Fibroblast of the conjunctiva (primary cell): ENCODE measurements around the gene DNAJC27.

Experiments used
- DNase-seq: peaks from one replicate; pipeline ENCODE4 v3.0.0-alpha.2; 2010; ENCODE audit warnings: low read depth

The DNAJC27 gene

DNA sequence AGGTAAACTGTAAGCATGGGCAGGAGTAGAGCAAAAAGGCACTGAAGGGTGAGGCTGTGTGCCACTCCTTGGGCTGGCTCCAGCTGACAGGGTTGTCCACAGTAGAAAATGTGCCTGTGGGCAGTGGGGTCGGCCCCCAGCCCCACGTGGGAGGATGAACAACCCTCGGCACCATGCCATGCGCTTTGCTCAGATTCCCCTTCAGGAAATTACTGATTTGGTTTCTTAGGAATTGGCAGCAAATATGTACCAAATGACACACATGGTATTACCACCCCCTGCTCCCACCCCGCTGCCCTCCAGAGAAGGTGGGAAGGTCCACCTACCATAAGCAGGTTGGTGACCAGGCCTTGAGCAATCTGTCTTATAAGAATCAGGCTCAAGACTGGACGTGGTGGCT lies 65.3 kb downstream of the DNAJC27 start:
- no peak for DNase-seq

- DNase-seq: no peak
Measured at GRCh38 chr2:24903161-24904103, 68.3 kb downstream of the DNAJC27 start.

DNA sequence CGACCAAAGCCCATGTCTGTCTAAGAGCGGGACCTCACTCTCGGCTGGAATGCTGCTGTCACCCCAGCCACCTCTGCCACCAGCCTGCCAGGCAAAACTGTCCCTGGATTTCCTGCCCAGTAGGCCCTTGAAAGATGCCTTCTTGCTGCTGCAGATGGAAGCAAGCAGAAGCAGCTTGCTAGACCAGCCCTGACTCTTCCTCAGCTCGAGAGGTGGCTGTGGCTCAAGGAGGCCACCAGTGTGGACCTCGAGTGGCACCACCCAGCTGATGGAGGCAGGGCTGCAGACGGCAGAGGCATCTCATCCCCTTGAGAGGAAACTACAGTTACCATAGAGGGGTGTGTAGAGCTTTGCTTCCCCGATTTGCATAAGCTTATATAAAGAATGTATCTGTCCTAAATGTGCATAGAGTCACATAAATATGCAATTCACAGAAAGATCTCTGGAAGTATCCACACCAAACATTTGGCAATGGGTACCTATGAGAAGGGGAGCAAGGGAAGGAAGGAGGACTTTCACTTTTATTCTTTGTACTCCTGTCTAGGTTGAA lies 72.3 kb downstream of the DNAJC27 start:
- no peak for DNase-seq

- DNase-seq: no peak
Measured at GRCh38 chr2:24898122-24899109, 73.3 kb downstream of the DNAJC27 start.

GRCh38 chr2:24894750-24895149 lies 77.0 kb downstream of the DNAJC27 start:
- no peak for DNase-seq

- no peak for DNase-seq
Measured at GRCh38 chr2:24893934-24894333, 77.8 kb downstream of the DNAJC27 start.
